ENCODE measurements around the gene ALDH6A1. TPM values are rescaled to one million over a fixed set of nuclear protein-coding genes. Genes with fewer than 3 reads are reported as not detected.

Gene ALDH6A1
- total and polyA plus RNA-seq, 8 donors = 5.6 to 36.1 (median 17.7) TPM

DNA sequence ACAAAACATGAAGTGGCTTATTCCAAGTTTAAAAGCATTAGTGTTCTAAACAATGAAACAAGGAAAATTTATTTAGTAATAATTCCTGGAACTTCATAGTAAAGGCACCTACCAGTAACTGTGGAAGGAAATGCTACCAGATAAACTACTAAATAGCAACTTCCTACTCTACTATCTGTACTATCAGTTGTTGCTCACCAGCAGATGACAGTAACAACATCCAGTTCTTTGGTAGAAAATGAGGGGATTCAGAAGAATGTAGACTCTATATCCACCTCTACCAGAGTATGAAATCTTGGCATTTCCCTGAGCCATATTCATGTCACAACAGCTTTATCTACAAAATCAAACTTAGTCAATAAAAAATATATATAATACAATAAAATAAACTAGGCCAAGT lies 68.3 kb downstream of the ALDH6A1 start:
- TF ChIP-seq, protein P1, sequence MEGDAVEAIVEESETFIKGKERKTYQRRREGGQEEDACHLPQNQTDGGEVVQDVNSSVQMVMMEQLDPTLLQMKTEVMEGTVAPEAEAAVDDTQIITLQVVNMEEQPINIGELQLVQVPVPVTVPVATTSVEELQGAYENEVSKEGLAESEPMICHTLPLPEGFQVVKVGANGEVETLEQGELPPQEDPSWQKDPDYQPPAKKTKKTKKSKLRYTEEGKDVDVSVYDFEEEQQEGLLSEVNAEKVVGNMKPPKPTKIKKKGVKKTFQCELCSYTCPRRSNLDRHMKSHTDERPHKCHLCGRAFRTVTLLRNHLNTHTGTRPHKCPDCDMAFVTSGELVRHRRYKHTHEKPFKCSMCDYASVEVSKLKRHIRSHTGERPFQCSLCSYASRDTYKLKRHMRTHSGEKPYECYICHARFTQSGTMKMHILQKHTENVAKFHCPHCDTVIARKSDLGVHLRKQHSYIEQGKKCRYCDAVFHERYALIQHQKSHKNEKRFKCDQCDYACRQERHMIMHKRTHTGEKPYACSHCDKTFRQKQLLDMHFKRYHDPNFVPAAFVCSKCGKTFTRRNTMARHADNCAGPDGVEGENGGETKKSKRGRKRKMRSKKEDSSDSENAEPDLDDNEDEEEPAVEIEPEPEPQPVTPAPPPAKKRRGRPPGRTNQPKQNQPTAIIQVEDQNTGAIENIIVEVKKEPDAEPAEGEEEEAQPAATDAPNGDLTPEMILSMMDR (IDR thresholded peaks at IDR 0.05) = no peak
- no peak for FAIRE-seq
- H3K4me1 ChIP-seq = peaks cover 0 to 9% (median 0%) of the 10 kb centered on the region in 3 donors
- DNase-seq = no peak
- no peak overlapping the region for H3K4me3 ChIP-seq
- no peaks in the 10 kb centered on the region for H3K9me3 ChIP-seq
- intact Hi-C loops (cut with DNase I) = no loop called here
- H3K36me3 ChIP-seq = no peaks in the 10 kb centered on the region
- no peaks in the 10 kb centered on the region for H3K27me3 ChIP-seq
- H3K27ac ChIP-seq = no peak overlapping the region
- ATAC-seq = no peak

DNA sequence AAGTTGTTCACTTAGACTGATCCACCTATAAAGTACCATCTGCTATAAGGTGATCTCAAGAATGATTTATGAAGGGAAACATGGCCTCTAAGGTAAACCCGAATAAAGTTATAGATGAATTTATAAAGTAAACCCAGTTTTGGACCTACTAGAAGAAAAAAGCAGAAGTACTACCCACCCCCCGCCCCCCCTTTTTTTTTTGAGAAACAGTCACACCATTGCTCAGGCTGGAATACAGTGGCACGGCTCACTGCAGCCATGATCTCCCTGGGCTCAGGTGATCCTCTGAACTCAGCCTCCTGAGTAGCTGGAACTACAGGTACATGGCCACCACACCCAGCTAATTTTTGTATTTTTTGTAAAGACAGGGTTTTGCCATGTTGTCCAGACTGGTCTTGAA lies 69.1 kb downstream of the ALDH6A1 start:
- WGBS, 2 donors = 90% methylated on average over 3 of the region's 3 CpGs
- H3K27me3 ChIP-seq = no peaks in the 10 kb centered on the region
- no peak overlapping the region for H3K27ac ChIP-seq
- H3K4me1 ChIP-seq = peaks cover 0 to 9% (median 0%) of the 10 kb centered on the region in 3 donors
- FAIRE-seq (no peak), DNase-seq (no peak), ATAC-seq (no peak)
- no peak overlapping the region for H3K4me3 ChIP-seq
- H3K36me3 ChIP-seq = no peaks in the 10 kb centered on the region
- TF ChIP-seq, protein P1 (IDR thresholded peaks at IDR 0.05) = no peak
- intact Hi-C loops (cut with DNase I) = no loop called here
- no peaks in the 10 kb centered on the region for H3K9me3 ChIP-seq

DNA sequence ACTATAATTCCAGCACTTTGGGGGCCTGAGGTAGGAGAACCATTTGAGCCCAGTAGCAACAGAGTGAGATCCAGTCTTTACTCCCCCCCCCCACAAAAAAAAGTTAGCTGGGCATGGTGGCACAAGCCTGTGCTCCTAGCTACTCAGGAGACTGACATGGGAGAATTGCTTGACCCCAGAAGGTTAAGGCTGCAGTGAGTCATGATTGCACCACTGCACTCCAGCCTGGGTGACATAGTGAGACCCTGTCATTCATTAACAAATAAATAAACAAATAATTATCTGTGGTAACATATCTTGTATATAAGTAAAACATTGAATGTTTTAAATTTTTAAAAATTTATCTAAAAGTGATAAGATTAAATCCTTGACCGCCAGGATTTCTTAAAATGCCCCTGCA lies 70.0 kb downstream of the ALDH6A1 start:
- no peak for FAIRE-seq
- Histone ChIP-seq H3K27me3 (no peaks in the 10 kb centered on the region), H3K4me1 (peaks cover 0 to 3% (median 0%) of the 10 kb centered on the region in 3 donors), H3K4me3 (no peak overlapping the region), H3K9me3 (no peaks in the 10 kb centered on the region), H3K27ac (no peak overlapping the region), H3K36me3 (peaks cover 0 to 3% (median 0%) of the 10 kb centered on the region in 3 donors)
- DNase-seq = peak in 1 of 6 donors; percentile 49
- 28 to 29% methylated on average over 1 of the region's 1 CpG for WGBS, 2 donors
- intact Hi-C loops (cut with DNase I) = no loop called here
- TF ChIP-seq, protein P1 (IDR thresholded peaks at IDR 0.05) = no peak
- ATAC-seq = no peak

DNA sequence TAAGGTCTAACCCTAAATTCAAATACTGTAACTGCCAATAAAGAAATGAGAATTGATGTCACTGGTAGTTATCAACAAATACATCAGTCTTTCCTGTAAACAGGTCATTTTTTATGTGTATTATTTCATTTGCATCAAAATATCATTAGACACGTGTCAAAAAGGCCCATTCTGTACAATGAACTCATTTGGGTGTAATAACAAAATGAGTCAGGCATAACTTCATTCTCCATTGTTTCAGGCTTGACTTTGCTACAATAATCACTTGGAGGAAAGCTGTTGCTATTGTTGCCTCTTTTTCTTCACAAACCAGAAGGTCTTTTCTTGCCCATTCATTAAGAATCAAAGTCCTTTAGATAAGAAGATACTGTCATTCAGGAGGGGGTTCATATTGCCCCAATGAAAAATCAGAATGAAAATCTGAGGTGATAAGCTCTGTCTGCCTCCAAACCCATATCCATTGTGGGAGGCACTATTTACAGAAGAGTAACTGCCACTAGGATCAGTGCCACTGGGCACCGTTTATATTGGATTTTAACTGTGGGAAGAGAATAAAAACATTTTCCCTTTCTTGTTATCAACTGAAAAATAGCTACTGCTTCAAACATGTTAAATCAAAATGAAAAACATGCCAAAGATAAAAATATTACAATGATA lies 75.3 kb downstream of the ALDH6A1 start:
- no peak for DNase-seq
- TF ChIP-seq, protein P1 (IDR thresholded peaks at IDR 0.05) = no peak
- H3K9me3 ChIP-seq = no peaks in the 10 kb centered on the region
- WGBS, 2 donors = 80 to 83% methylated on average over 2 of the region's 2 CpGs
- no peaks in the 10 kb centered on the region for H3K27me3 ChIP-seq
- no peak for FAIRE-seq
- ATAC-seq = no peak
- H3K36me3 ChIP-seq = peaks cover 0 to 5% (median 3%) of the 10 kb centered on the region in 3 donors
- no peaks in the 10 kb centered on the region for H3K4me1 ChIP-seq
- intact Hi-C loops (cut with DNase I) = no loop called here
- H3K4me3 ChIP-seq = no peak overlapping the region
- H3K27ac ChIP-seq = no peak overlapping the region

Other genes with a start within 250 kb of the ALDH6A1 start
- gene PTGR2, start 232.6 kb downstream of the ALDH6A1 start, total RNA-seq = 1 to 10 TPM; 3.8 to 6.9 (median 5.2) TPM
- gene PTGR2, start 232.6 kb downstream of the ALDH6A1 start, polyA plus RNA-seq = 1 to 10 TPM; 3.5 to 7.2 TPM
- 10 to 100 TPM; 13.3 to 24.2 (median 15.8) TPM for gene ZNF410, start 197.6 kb downstream of the ALDH6A1 start, total RNA-seq
- 10 to 100 TPM; 15.3 to 23.4 TPM for gene ZNF410, start 197.6 kb downstream of the ALDH6A1 start, polyA plus RNA-seq
- 1 to 10 TPM in 5 of 6 donors, under 1 TPM in 1; 0.97 to 2.0 (median 1.2) TPM for gene FAM161B, start 134.4 kb downstream of the ALDH6A1 start, total RNA-seq
- 1 to 10 TPM; 1.4 to 2.0 TPM for gene FAM161B, start 134.4 kb downstream of the ALDH6A1 start, polyA plus RNA-seq
- 1 to 10 TPM; 5.1 to 8.1 (median 6.7) TPM for gene COQ6, start 134.2 kb downstream of the ALDH6A1 start, total RNA-seq
- 10 to 100 TPM in 1 of 2 donors, 1 to 10 TPM in 1; 6.5 to 19.8 TPM for gene COQ6, start 134.2 kb downstream of the ALDH6A1 start, polyA plus RNA-seq
- gene ENTPD5, start 65.2 kb downstream of the ALDH6A1 start, total RNA-seq = 1 to 10 TPM; 3.6 to 7.4 (median 5.6) TPM
- gene ENTPD5, start 65.2 kb downstream of the ALDH6A1 start, polyA plus RNA-seq = 1 to 10 TPM; 2.7 to 3.1 TPM
- 1 to 10 TPM; 1.0 to 2.3 (median 1.9) TPM for gene BBOF1, start 65.1 kb downstream of the ALDH6A1 start, total RNA-seq
- gene BBOF1, start 65.1 kb downstream of the ALDH6A1 start, polyA plus RNA-seq = 1 to 10 TPM; 2.5 to 4.6 TPM
- 1 to 10 TPM; 1.6 to 4.3 (median 2.7) TPM for gene LIN52, start 503 bp upstream of the ALDH6A1 start, total RNA-seq
- gene LIN52, start 503 bp upstream of the ALDH6A1 start, polyA plus RNA-seq = 1 to 10 TPM; 3.8 to 4.6 TPM
- gene VSX2, start 155.0 kb upstream of the ALDH6A1 start, total RNA-seq = not detected
- not detected for gene VSX2, start 155.0 kb upstream of the ALDH6A1 start, polyA plus RNA-seq
- gene ABCD4, start 218.5 kb upstream of the ALDH6A1 start, total RNA-seq = 10 to 100 TPM; 15.5 to 36.9 (median 18.3) TPM
- 10 to 100 TPM; 54.7 to 68.1 TPM for gene ABCD4, start 218.5 kb upstream of the ALDH6A1 start, polyA plus RNA-seq